Keratinocyte (primary cell): ENCODE data around the gene CSNK2A2. TPM values are rescaled to one million over a fixed set of nuclear protein-coding genes. Genes with fewer than 3 reads are reported as not detected.

Experiments used
- DNase-seq: peaks from one replicate; pipeline ENCODE4 v3.0.0-alpha.2; 2011; ENCODE audit warnings: low read depth, missing footprints, low spot score
- FAIRE-seq: peaks from 2 replicates; lab custom pipeline; 2011; peaks lifted over from hg19 to GRCh38; lab: Jason Lieb, UNC
- H2AFZ ChIP-seq: 2 replicates; pipeline ENCODE4 v1.6.0; 2012; ENCODE audit warnings: low read length, control low read depth, inconsistent platforms; ENCODE audit not compliant: control insufficient read depth
- H3K27ac ChIP-seq: 2 replicates; pipeline ENCODE4 v1.5.1; 2011; ENCODE audit warnings: low read length; ENCODE audit not compliant: control insufficient read depth, insufficient read depth
- H3K27me3 ChIP-seq: 3 replicates; pipeline ENCODE4 v1.6.0; 2011; ENCODE audit warnings: low read length; ENCODE audit not compliant: control insufficient read depth, insufficient read depth; ENCODE audit errors: extremely low read depth
- H3K36me3 ChIP-seq, 2 experiments: 2 replicates in 1 of 2; 3 replicates in 1 of 2; pipeline ENCODE4 v1.5.1; 2011; ENCODE audit warnings: low read length in 2 of 2, mild to moderate bottlenecking in 1 of 2; ENCODE audit not compliant: control insufficient read depth in 2 of 2, insufficient read depth in 2 of 2; ENCODE audit errors: extremely low read depth in 1 of 2
- H3K4me1 ChIP-seq: 3 replicates; pipeline ENCODE4 v1.5.1; 2011; ENCODE audit warnings: low read length; ENCODE audit not compliant: control insufficient read depth, insufficient read depth; ENCODE audit errors: extremely low read depth
- H3K4me2 ChIP-seq: 3 replicates; pipeline ENCODE4 v1.6.0; 2011; ENCODE audit warnings: low read depth, low read length; ENCODE audit not compliant: control insufficient read depth, insufficient read depth; ENCODE audit errors: extremely low read depth
- H3K4me3 ChIP-seq, 3 experiments: fragments of 200-600 bp in 1 of 3; sonication (generic) in 1 of 3; 2 replicates in 2 of 3; 3 replicates in 1 of 3; pipeline ENCODE4 v1.5.1; 2011 to 2016; ENCODE audit warnings: low read length in 3 of 3, mild to moderate bottlenecking in 3 of 3, control low read depth in 2 of 3, inconsistent platforms in 1 of 3, low read depth in 1 of 3, mixed read lengths in 1 of 3, mixed run types in 1 of 3, moderate library complexity in 1 of 3; ENCODE audit not compliant: control insufficient read depth in 2 of 3, insufficient read depth in 2 of 3; ENCODE audit errors: extremely low read depth in 1 of 3
- H3K79me2 ChIP-seq: 2 replicates; pipeline ENCODE4 v1.6.0; 2012; ENCODE audit warnings: low read length; ENCODE audit not compliant: control insufficient read depth, insufficient read depth
- H3K9ac ChIP-seq: 3 replicates; pipeline ENCODE4 v1.6.0; 2011; ENCODE audit warnings: low read length; ENCODE audit not compliant: control insufficient read depth, insufficient read depth; ENCODE audit errors: extremely low read depth
- H3K9me1 ChIP-seq: 3 replicates; pipeline ENCODE4 v1.6.0; 2011; ENCODE audit warnings: low read length; ENCODE audit not compliant: control insufficient read depth, insufficient read depth; ENCODE audit errors: extremely low read depth
- H3K9me3 ChIP-seq: 2 replicates; pipeline ENCODE4 v1.5.1; 2012; ENCODE audit warnings: low read depth, low read length; ENCODE audit not compliant: control insufficient read depth
- H4K20me1 ChIP-seq: 3 replicates; pipeline ENCODE4 v1.6.0; 2011; ENCODE audit warnings: low read length; ENCODE audit not compliant: control insufficient read depth, insufficient read depth; ENCODE audit errors: extremely low read depth
- EZH2 ChIP-seq: IDR thresholded peaks from one replicate; pipeline ENCODE4 v1.6.1; 2012; ENCODE audit warnings: inconsistent platforms, mild to moderate bottlenecking, low read length, moderate library complexity
- dilution Hi-C: fragments of 300-500 bp; cut with MboI; formaldehyde crosslinking; loops from one replicate; pipeline ENCODE4 v1.7.0; 2020; ENCODE audit warnings: low sequenced_read_pairs; ENCODE audit not compliant: extremely low pct_ligation_motif_present
- polyA plus RNA-seq, 5 experiments: library from polyadenylated mRNA; depleted of rRNA in 3 of 5; stranded (reverse) in 3 of 5; stranded (forward) in 1 of 5; unstranded in 1 of 5; fragments of >200 nt; gene quantifications; 1 replicate in 1 of 5; 2 replicates in 3 of 5; 3 replicates in 1 of 5; pipeline versions ENCODE4 v1.2.1 to v1.2.3, GENCODE V29; 2011 to 2012; ENCODE audit warnings: missing spikeins in 2 of 5, low read depth in 1 of 5, low replicate concordance in 1 of 5
- TF ChIP-seq, protein P1 (sequence below), 3 experiments: IDR thresholded peaks in 1 of 3; conservative IDR thresholded peaks in 1 of 3; optimal IDR thresholded peaks in 1 of 3; 2 replicates in 2 of 3; 3 replicates in 1 of 3; pipeline versions ENCODE3 to v1.5.1; 2011; ENCODE audit warnings: low read length in 3 of 3, mild to moderate bottlenecking in 3 of 3, moderate library complexity in 2 of 3, control low read depth in 1 of 3, inconsistent platforms in 1 of 3; ENCODE audit not compliant: insufficient read depth in 2 of 3; ENCODE audit errors: extremely low read depth in 1 of 3

CSNK2A2 gene
- polyA plus RNA-seq, 1 donor (not counting 4 experiments of a cell fraction or from before 2014, with no cell fraction given), result 49.6 TPM

DNA sequence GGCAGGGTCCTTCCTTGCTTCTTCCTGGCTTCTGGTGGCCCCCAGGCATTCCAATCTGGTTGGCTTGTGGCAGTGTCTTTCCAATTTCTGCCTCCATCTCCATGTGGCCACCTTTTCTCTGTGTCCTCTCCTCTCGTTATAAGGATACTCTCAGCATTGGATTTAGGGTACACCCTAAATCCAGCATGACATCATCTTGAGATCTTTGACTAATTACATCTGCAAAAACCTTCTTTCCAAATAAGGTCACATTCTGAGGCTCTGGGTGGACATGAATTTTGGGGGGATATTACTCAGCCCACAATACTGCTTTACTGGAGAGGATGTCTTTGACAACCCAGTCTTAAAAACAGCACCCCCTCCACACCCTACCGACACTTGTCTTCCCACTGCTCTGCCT is 49.8 kb downstream of the CSNK2A2 start:
- Histone ChIP-seq H4K20me1 (no peaks in the 10 kb centered on the region), H2AFZ (no peak overlapping the region), H3K27me3 (peaks cover 4% of the 10 kb centered on the region), H3K79me2 (no peaks in the 10 kb centered on the region), H3K36me3 (no peaks in the 10 kb centered on the region), H3K9me1 (no peaks in the 10 kb centered on the region), H3K9me3 (no peaks in the 10 kb centered on the region), H3K9ac (no peak overlapping the region), H3K4me1 (no peaks in the 10 kb centered on the region), H3K4me3 (no peak overlapping the region), H3K4me2 (no peak overlapping the region), H3K27ac (no peak overlapping the region)
- dilution Hi-C loops, result no loop called here
- DNase-seq (no peak), FAIRE-seq (no peak)
- no peak for TF ChIP-seq EZH2
- TF ChIP-seq, protein P1, sequence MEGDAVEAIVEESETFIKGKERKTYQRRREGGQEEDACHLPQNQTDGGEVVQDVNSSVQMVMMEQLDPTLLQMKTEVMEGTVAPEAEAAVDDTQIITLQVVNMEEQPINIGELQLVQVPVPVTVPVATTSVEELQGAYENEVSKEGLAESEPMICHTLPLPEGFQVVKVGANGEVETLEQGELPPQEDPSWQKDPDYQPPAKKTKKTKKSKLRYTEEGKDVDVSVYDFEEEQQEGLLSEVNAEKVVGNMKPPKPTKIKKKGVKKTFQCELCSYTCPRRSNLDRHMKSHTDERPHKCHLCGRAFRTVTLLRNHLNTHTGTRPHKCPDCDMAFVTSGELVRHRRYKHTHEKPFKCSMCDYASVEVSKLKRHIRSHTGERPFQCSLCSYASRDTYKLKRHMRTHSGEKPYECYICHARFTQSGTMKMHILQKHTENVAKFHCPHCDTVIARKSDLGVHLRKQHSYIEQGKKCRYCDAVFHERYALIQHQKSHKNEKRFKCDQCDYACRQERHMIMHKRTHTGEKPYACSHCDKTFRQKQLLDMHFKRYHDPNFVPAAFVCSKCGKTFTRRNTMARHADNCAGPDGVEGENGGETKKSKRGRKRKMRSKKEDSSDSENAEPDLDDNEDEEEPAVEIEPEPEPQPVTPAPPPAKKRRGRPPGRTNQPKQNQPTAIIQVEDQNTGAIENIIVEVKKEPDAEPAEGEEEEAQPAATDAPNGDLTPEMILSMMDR (optimal IDR thresholded peaks at IDR 0.05 in 1 of 3, IDR thresholded peaks at IDR 0.05 in 1 of 3, conservative IDR thresholded peaks at IDR 0.05 in 1 of 3; ENCODE audit: extremely low read depth in 1 of 3, insufficient read depth in 2 of 3, low read length in 3 of 3), result no peak

DNA sequence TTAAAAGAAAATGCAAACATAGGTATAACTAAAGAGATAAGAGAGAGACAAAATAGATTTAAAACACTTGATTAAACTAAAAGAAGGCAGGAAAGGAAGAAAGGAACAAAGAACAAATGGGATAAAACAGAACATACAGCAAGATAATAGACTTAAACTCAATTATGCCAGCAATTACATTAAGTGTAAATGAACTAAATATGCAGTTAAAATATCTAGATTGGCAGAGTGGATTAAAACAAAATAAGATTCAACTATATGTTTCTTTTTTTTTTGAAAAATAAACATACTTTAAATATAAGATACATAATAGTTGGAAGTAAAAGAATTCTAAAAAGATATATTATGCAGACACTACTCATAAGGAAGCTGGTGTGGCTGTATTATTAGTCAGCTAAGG is 59.1 kb downstream of the CSNK2A2 start:
- H3K27me3 ChIP-seq, result no peaks in the 10 kb centered on the region
- H3K4me2 ChIP-seq, result no peak overlapping the region
- no peak overlapping the region for H3K9ac ChIP-seq
- H2AFZ ChIP-seq, result no peak overlapping the region
- no peaks in the 10 kb centered on the region for H4K20me1 ChIP-seq
- no peak for TF ChIP-seq EZH2
- TF ChIP-seq, protein P1 (optimal IDR thresholded peaks at IDR 0.05 in 1 of 3, IDR thresholded peaks at IDR 0.05 in 1 of 3, conservative IDR thresholded peaks at IDR 0.05 in 1 of 3; ENCODE audit: extremely low read depth in 1 of 3, insufficient read depth in 2 of 3, low read length in 3 of 3), result no peak
- dilution Hi-C loops, result no loop called here
- no peaks in the 10 kb centered on the region for H3K36me3 ChIP-seq
- no peaks in the 10 kb centered on the region for H3K4me1 ChIP-seq
- no peak overlapping the region for H3K27ac ChIP-seq
- no peaks in the 10 kb centered on the region for H3K9me1 ChIP-seq
- DNase-seq (no peak), FAIRE-seq (no peak)
- no peaks in the 10 kb centered on the region for H3K79me2 ChIP-seq
- H3K9me3 ChIP-seq, result no peaks in the 10 kb centered on the region
- no peak overlapping the region for H3K4me3 ChIP-seq
